Peyer's patch (tissue), 4 donors: Measurements from ENCODE around the gene MEGF8. TPM values are rescaled to one million over a fixed set of nuclear protein-coding genes. Genes with fewer than 3 reads are reported as not detected.
A peak's percentile ranks its signal among the peaks of the same experiment; 100 is the strongest.

Experiments
- DNase-seq, 3 donors: peaks; one replicate each; pipeline ENCODE4 v3.0.0-alpha.2; 2017 to 2019
- H3K27ac ChIP-seq, 4 donors: fragments of 200-600 bp; sonication (generic); one replicate each; pipeline ENCODE4 v1.5.1; 2016 to 2019
- H3K27me3 ChIP-seq, 2 donors: fragments of 200-600 bp; sonication (generic); one replicate each; pipeline ENCODE4 v1.5.1; 2019
- H3K36me3 ChIP-seq, 3 donors: fragments of 200-600 bp; sonication (generic); one replicate each; pipeline ENCODE4 v1.5.1; 2016 to 2019
- H3K4me1 ChIP-seq, 4 donors: fragments of 200-600 bp; sonication (generic); one replicate each; pipeline ENCODE4 v1.5.1; 2016 to 2019
- H3K4me3 ChIP-seq, 4 donors: fragments of 200-600 bp; sonication (generic); 1 replicate in 3 of 4; 2 replicates in 1 of 4; pipeline ENCODE4 v1.5.1; 2016 to 2019; ENCODE audit warnings: mild to moderate bottlenecking in 1 of 4
- H3K9me3 ChIP-seq, 4 donors: fragments of 200-600 bp; sonication (generic); one replicate each; pipeline ENCODE4 v1.5.1; 2016 to 2019; ENCODE audit warnings: mild to moderate bottlenecking in 1 of 4
- POLR2A ChIP-seq, 2 donors: fragments of 450-650 bp; IDR thresholded peaks; one replicate each; pipeline ENCODE4 v1.5.1; 2017; ENCODE audit warnings: antibody characterized with exemption in 2 of 2, mild to moderate bottlenecking in 2 of 2, moderate library complexity in 2 of 2
- total RNA-seq, 4 donors: library from RNA; depleted of rRNA; stranded (reverse); fragments of >200 nt; gene quantifications; one replicate each; pipeline ENCODE4 v1.1.0, GENCODE V29; 2016
- TF ChIP-seq, protein P1 (sequence below), 6 experiments: fragments of 450-650 bp in 4 of 6; fragments of 200-600 bp in 2 of 6; sonication (generic) in 1 of 6; IDR thresholded peaks; one replicate each; pipeline ENCODE4 v1.5.1; 2017 to 2019; ENCODE audit warnings: antibody characterized with exemption in 6 of 6, mild to moderate bottlenecking in 3 of 6, moderate library complexity in 1 of 6

MEGF8 gene
- total RNA-seq, 4 donors from 2014 or later, result 12.3 to 30.8 (median 22.3) TPM

- H3K36me3 ChIP-seq, result no peaks in the 10 kb centered on the region
- no peak overlapping the region for H3K4me3 ChIP-seq
- H3K27me3 ChIP-seq, result peaks cover 0 to 3% of the 10 kb centered on the region in 2 donors
- H3K4me1 ChIP-seq, result peaks cover 0 to 13% (median 7%) of the 10 kb centered on the region in 4 donors
- DNase-seq, result no peak
- TF ChIP-seq, protein P1, sequence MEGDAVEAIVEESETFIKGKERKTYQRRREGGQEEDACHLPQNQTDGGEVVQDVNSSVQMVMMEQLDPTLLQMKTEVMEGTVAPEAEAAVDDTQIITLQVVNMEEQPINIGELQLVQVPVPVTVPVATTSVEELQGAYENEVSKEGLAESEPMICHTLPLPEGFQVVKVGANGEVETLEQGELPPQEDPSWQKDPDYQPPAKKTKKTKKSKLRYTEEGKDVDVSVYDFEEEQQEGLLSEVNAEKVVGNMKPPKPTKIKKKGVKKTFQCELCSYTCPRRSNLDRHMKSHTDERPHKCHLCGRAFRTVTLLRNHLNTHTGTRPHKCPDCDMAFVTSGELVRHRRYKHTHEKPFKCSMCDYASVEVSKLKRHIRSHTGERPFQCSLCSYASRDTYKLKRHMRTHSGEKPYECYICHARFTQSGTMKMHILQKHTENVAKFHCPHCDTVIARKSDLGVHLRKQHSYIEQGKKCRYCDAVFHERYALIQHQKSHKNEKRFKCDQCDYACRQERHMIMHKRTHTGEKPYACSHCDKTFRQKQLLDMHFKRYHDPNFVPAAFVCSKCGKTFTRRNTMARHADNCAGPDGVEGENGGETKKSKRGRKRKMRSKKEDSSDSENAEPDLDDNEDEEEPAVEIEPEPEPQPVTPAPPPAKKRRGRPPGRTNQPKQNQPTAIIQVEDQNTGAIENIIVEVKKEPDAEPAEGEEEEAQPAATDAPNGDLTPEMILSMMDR (IDR thresholded peaks at IDR 0.05), result no peak
- no peak for TF ChIP-seq POLR2A (IDR thresholded peaks at IDR 0.05)
- peaks cover 0 to 3% (median 0%) of the 10 kb centered on the region in 4 donors for H3K9me3 ChIP-seq
- H3K27ac ChIP-seq, result no peak overlapping the region
Observed at GRCh38 chr19:42317535-42317934, 7.9 kb upstream of the MEGF8 start.

DNA sequence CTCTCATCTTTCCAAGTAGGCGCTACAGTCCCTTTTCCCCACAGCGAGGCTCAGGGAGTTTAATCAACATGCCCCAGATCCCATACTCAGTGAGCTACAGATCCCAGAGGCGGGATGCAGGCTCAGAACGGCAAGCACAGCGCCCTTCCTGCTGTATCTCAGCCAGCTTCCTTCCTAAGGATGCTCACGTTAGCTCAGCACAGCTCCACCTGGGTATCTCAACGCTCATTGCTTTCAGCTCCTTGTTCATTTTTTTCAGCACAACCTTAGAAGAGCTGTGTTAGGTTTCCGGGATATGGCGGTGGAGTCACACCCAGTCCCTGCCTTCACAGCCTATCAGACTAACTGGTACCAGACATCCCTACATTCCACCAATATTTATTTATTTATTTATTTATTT, 3.1 kb upstream of the MEGF8 start:
- H3K4me1 ChIP-seq, result peaks cover 0 to 22% (median 12%) of the 10 kb centered on the region in 4 donors
- no peak for TF ChIP-seq POLR2A (IDR thresholded peaks at IDR 0.05)
- TF ChIP-seq, protein P1 (IDR thresholded peaks at IDR 0.05), result no peak
- no peak for DNase-seq
- no peak overlapping the region for H3K27ac ChIP-seq
- no peaks in the 10 kb centered on the region for H3K9me3 ChIP-seq
- H3K4me3 ChIP-seq, result no peak overlapping the region
- peaks cover 0 to 18% of the 10 kb centered on the region in 2 donors for H3K27me3 ChIP-seq
- no peaks in the 10 kb centered on the region for H3K36me3 ChIP-seq

DNA sequence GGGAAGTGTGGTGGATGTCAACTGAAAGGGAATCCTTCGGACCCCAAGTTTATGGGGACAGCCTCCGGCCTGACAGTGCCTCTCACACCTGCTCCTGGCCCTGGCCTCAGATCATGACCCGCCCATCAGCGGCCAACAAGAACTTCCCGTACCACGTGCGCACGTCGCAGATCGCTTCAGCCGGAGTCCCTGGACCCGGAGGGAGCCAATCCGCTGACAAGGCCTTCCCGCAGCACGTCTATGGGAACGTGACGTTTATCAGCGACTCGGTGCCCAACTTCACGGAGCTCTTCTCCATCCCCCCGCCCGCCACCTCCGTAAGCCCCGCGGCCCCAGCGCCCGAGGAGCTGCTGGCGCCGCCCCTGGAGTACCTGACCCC, 2.0 kb upstream of the MEGF8 start:
- Histone ChIP-seq H3K4me1 (peaks cover 0 to 22% (median 12%) of the 10 kb centered on the region in 4 donors), H3K36me3 (no peaks in the 10 kb centered on the region), H3K27ac (no peak overlapping the region), H3K27me3 (peaks cover 0 to 18% of the 10 kb centered on the region in 2 donors), H3K4me3 (no peak overlapping the region), H3K9me3 (no peaks in the 10 kb centered on the region)
- DNase-seq, result peak in 1 of 3 donors; percentile 52
- TF ChIP-seq, protein P1 (IDR thresholded peaks at IDR 0.05), result no peak
- TF ChIP-seq POLR2A (IDR thresholded peaks at IDR 0.05), result no peak

GRCh38 chr19:42323852-42324654, 1.4 kb upstream of the MEGF8 start:
- DNase-seq, result peak in 2 of 3 donors; percentile 22 to 55
- Histone ChIP-seq H3K4me3 (peak overlapping the region; percentile 72 to 93 (median 83)), H3K36me3 (no peaks in the 10 kb centered on the region), H3K27ac (peak overlapping the region in 1 of 4 donors; percentile 84), H3K4me1 (peaks cover 0 to 22% (median 12%) of the 10 kb centered on the region in 4 donors), H3K9me3 (no peaks in the 10 kb centered on the region), H3K27me3 (peaks cover 0 to 18% of the 10 kb centered on the region in 2 donors)
- TF ChIP-seq POLR2A (IDR thresholded peaks at IDR 0.05), result no peak
- TF ChIP-seq, protein P1 (IDR thresholded peaks at IDR 0.05), result peak in 1 of 6 experiments; percentile 12

GRCh38 chr19:42324655-42325307, 654 bp upstream of the MEGF8 start:
- Histone ChIP-seq H3K4me3 (peak overlapping the region; percentile 72 to 93 (median 83)), H3K9me3 (no peaks in the 10 kb centered on the region), H3K27me3 (peaks cover 0 to 18% of the 10 kb centered on the region in 2 donors), H3K36me3 (no peaks in the 10 kb centered on the region), H3K27ac (peak overlapping the region in 1 of 4 donors; percentile 84), H3K4me1 (peaks cover 0 to 22% (median 12%) of the 10 kb centered on the region in 4 donors)
- TF ChIP-seq, protein P1 (IDR thresholded peaks at IDR 0.05), result peak in 2 of 6 experiments; percentile 90 to 94
- TF ChIP-seq POLR2A (IDR thresholded peaks at IDR 0.05), result no peak
- peak in 1 of 3 donors; percentile 54 for DNase-seq
